ENCODE data around the gene PRKCB. TPM values are rescaled to one million over a fixed set of nuclear protein-coding genes. Genes with fewer than 3 reads are reported as not detected.

The PRKCB gene
- total and polyA plus RNA-seq, 2 experiments from 2014 or later: 3.7 to 16.4 TPM

GRCh38 chr16:23840310-23840709 is 4.5 kb downstream of the PRKCB start:
- Mint-ChIP-seq H3K36me3 (ENCODE audit: low read depth) (no peaks in the 10 kb centered on the region; the same call in 2 of the 3 replicates), H3K9me3 (no peaks in the 10 kb centered on the region; the same call in 2 of the 3 replicates), H3K4me1 (peaks cover 29% of the 10 kb centered on the region), H3K4me3 (no peak overlapping the region), H3K27me3 (ENCODE audit: insufficient read depth, low read depth, poor library complexity) (peaks cover 23% of the 10 kb centered on the region), H3K27ac (no peak overlapping the region)
- Histone ChIP-seq H3K4me1 (ENCODE audit: insufficient read depth) (peaks cover 10% of the 10 kb centered on the region), H3F3A (replicated peaks; ENCODE audit: low read depth) (0 out of 2 replicates have a peak, but pooled peaks cover 2% of the 10 kb centered on the region), H3K27ac (ENCODE audit: low read depth) (no peak overlapping the region), H3K4me3 (no peak overlapping the region), H3K9me2 (ENCODE audit: insufficient read depth) (no peaks in the 10 kb centered on the region), H4K20me1 (replicated peaks; ENCODE audit: insufficient read depth) (no peaks in the 10 kb centered on the region; the same call in 1 of the 2 replicates), H3K36me3 (ENCODE audit: insufficient read depth) (no peaks in the 10 kb centered on the region), H2AFZ (no peak overlapping the region), H3K27me3 (ENCODE audit: insufficient read depth) (peaks cover 29% of the 10 kb centered on the region), H3K79me2 (replicated peaks; ENCODE audit: insufficient read depth) (no peaks in the 10 kb centered on the region), H3K4me2 (no peak overlapping the region)
- no peak for ATAC-seq
- DNase-seq (ENCODE audit: low spot score): no peak
- TF ChIP-seq, protein P1, sequence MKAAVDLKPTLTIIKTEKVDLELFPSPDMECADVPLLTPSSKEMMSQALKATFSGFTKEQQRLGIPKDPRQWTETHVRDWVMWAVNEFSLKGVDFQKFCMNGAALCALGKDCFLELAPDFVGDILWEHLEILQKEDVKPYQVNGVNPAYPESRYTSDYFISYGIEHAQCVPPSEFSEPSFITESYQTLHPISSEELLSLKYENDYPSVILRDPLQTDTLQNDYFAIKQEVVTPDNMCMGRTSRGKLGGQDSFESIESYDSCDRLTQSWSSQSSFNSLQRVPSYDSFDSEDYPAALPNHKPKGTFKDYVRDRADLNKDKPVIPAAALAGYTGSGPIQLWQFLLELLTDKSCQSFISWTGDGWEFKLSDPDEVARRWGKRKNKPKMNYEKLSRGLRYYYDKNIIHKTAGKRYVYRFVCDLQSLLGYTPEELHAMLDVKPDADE (IDR thresholded peaks at IDR 0.05): no peak
- TF ChIP-seq ZNF331 (CRISPR knock-in tag; IDR thresholded peaks at IDR 0.05; ENCODE audit: low read depth): no peak
- TF ChIP-seq POLR2AphosphoS5 (IDR thresholded peaks at IDR 0.05; ENCODE audit: low read depth): no peak
- TF ChIP-seq EZH2 (IDR thresholded peaks at IDR 0.05; ENCODE audit: low read depth, unreplicated experiment): no peak
- TF ChIP-seq, protein P2, sequence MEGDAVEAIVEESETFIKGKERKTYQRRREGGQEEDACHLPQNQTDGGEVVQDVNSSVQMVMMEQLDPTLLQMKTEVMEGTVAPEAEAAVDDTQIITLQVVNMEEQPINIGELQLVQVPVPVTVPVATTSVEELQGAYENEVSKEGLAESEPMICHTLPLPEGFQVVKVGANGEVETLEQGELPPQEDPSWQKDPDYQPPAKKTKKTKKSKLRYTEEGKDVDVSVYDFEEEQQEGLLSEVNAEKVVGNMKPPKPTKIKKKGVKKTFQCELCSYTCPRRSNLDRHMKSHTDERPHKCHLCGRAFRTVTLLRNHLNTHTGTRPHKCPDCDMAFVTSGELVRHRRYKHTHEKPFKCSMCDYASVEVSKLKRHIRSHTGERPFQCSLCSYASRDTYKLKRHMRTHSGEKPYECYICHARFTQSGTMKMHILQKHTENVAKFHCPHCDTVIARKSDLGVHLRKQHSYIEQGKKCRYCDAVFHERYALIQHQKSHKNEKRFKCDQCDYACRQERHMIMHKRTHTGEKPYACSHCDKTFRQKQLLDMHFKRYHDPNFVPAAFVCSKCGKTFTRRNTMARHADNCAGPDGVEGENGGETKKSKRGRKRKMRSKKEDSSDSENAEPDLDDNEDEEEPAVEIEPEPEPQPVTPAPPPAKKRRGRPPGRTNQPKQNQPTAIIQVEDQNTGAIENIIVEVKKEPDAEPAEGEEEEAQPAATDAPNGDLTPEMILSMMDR (conservative IDR thresholded peaks at IDR 0.05; ENCODE audit: low read depth in 2 of 2): no peak
- TF ChIP-seq CREB1 (CRISPR knock-in tag; IDR thresholded peaks at IDR 0.05; ENCODE audit: low read depth): no peak
- TF ChIP-seq REST (IDR thresholded peaks at IDR 0.05; ENCODE audit: unreplicated experiment): no peak
- no peak for TF ChIP-seq JUNB (IDR thresholded peaks at IDR 0.05; ENCODE audit: unreplicated experiment)

GRCh38 chr16:23842137-23842600 is 6.4 kb downstream of the PRKCB start:
- Histone ChIP-seq H3K4me1 (ENCODE audit: insufficient read depth) (peaks cover 8% of the 10 kb centered on the region), H3K27ac (ENCODE audit: low read depth) (no peak overlapping the region), H3K4me3 (no peak overlapping the region), H3K36me3 (ENCODE audit: insufficient read depth) (no peaks in the 10 kb centered on the region), H3K27me3 (ENCODE audit: insufficient read depth) (peaks cover 19% of the 10 kb centered on the region), H2AFZ (no peak overlapping the region), H3F3A (replicated peaks; ENCODE audit: low read depth) (0 out of 2 replicates have a peak, but pooled peaks cover 2% of the 10 kb centered on the region), H4K20me1 (replicated peaks; ENCODE audit: insufficient read depth) (no peaks in the 10 kb centered on the region; the same call in 1 of the 2 replicates), H3K9me2 (ENCODE audit: insufficient read depth) (no peaks in the 10 kb centered on the region), H3K79me2 (replicated peaks; ENCODE audit: insufficient read depth) (no peaks in the 10 kb centered on the region), H3K4me2 (no peak overlapping the region)
- no peaks in the 10 kb centered on the region for H3K9me3 Mint-ChIP-seq
- ATAC-seq (no peak), DNase-seq (ENCODE audit: low spot score) (no peak)
- H3K4me1 Mint-ChIP-seq: peaks cover 23% of the 10 kb centered on the region
- no peak overlapping the region for H3K4me3 Mint-ChIP-seq
- peaks cover 16% of the 10 kb centered on the region for H3K27me3 Mint-ChIP-seq (ENCODE audit: insufficient read depth, low read depth, poor library complexity)
- no peak overlapping the region for H3K27ac Mint-ChIP-seq
- TF ChIP-seq EZH2phosphoT487 (IDR thresholded peaks at IDR 0.05; ENCODE audit: unreplicated experiment) (no peak), ZNF331 (CRISPR knock-in tag; IDR thresholded peaks at IDR 0.05; ENCODE audit: low read depth) (no peak), STAT1 (IDR thresholded peaks at IDR 0.05; ENCODE audit: unreplicated experiment) (no peak), EZH2 (IDR thresholded peaks at IDR 0.05; ENCODE audit: low read depth, unreplicated experiment) (no peak), JUNB (IDR thresholded peaks at IDR 0.05; ENCODE audit: unreplicated experiment) (no peak), CREB1 (CRISPR knock-in tag; IDR thresholded peaks at IDR 0.05; ENCODE audit: low read depth) (no peak), POLR2AphosphoS5 (IDR thresholded peaks at IDR 0.05; ENCODE audit: low read depth) (no peak)
- TF ChIP-seq, protein P2 (conservative IDR thresholded peaks at IDR 0.05; ENCODE audit: low read depth in 2 of 2): no peak
- TF ChIP-seq, protein P1 (IDR thresholded peaks at IDR 0.05): no peak
- H3K36me3 Mint-ChIP-seq (ENCODE audit: low read depth): no peaks in the 10 kb centered on the region; the same call in 2 of the 3 replicates
